Right lobe of liver (tissue), 6 donors: ENCODE data around the gene SCUBE3. TPM values are rescaled to one million over a fixed set of nuclear protein-coding genes. Genes with fewer than 3 reads are reported as not detected.
A peak's percentile ranks its signal among the peaks of the same experiment; 100 is the strongest.

Experiments used
- ATAC-seq, 4 donors: fragments of 200-7000 bp; cut with Tn5 transposase; one replicate each; pipeline ENCODE4 v1.9.1; 2020; ENCODE audit warnings: mild to moderate bottlenecking in 4 of 4, moderate library complexity in 4 of 4
- DNase-seq, 3 donors: peaks; one replicate each; pipeline ENCODE4 v3.0.0-alpha.2; 2020
- H3K27ac ChIP-seq, 3 donors: fragments of 200-600 bp; one replicate each; pipeline ENCODE4 v1.8.0; 2022
- H3K27me3 ChIP-seq, 2 donors: fragments of 200-600 bp; one replicate each; pipeline ENCODE4 v1.8.0; 2022
- H3K36me3 ChIP-seq, 4 donors: fragments of 200-600 bp; sonication (generic) in 1 of 4; one replicate each; pipeline versions ENCODE4 v1.5.1 to v1.8.0; 2017 to 2022; ENCODE audit warnings: control low read depth in 1 of 4
- H3K4me1 ChIP-seq, 4 donors: fragments of 200-600 bp; sonication (generic) in 1 of 4; one replicate each; pipeline versions ENCODE4 v1.5.1 to v1.8.0; 2017 to 2022; ENCODE audit warnings: control low read depth in 1 of 4
- H3K4me3 ChIP-seq, 3 donors: fragments of 200-600 bp; one replicate each; pipeline ENCODE4 v1.8.0; 2022
- H3K9me3 ChIP-seq, 4 donors: fragments of 200-600 bp; sonication (generic) in 1 of 4; one replicate each; pipeline versions ENCODE4 v1.5.1 to v1.8.0; 2017 to 2022; ENCODE audit warnings: control low read depth in 1 of 4
- POLR2A ChIP-seq: fragments of 450-650 bp; IDR thresholded peaks from one replicate; pipeline ENCODE4 v1.6.1; 2017; ENCODE audit warnings: antibody characterized with exemption, mild to moderate bottlenecking
- WGBS: methylation state at CpG from one replicate; pipeline ENCODE4 v1.1.6; 2018; ENCODE audit warnings: low coverage, low lambda C conversion rate; ENCODE audit not compliant: insufficient coverage; ENCODE audit errors: missing lambda C conversion rate; 5-methylcytosine and 5-hydroxymethylcytosine counted together
- intact Hi-C, 2 donors: fragments of 100-400 bp; cut with DNase I; formaldehyde crosslinking; loops; one replicate each; pipeline versions ENCODE4 v1.11.2 to v1.14.1; 2022
- long read RNA-seq: library from polyadenylated mRNA; unstranded; transcript quantifications from one replicate; pipeline ENCODE4 v2.0.0, GENCODE V29; 2019
- total RNA-seq, 6 experiments: library from RNA; depleted of rRNA in 2 of 6; stranded (reverse); fragments of >200 nt in 2 of 6; fragmentation: NEBNext Ultra II Directional in 3 of 6; extraction: Animal tissue kit (Norgen Biotek cat#: 25700) in 3 of 6; gene quantifications; one replicate each; pipeline versions ENCODE4 v1.1.0 to v1.2.4, GENCODE V29; 2016 to 2023
- TF ChIP-seq, protein P1 (sequence below), 4 donors: fragments of 200-600 bp in 3 of 4; fragments of 450-650 bp in 1 of 4; IDR thresholded peaks; one replicate each; pipeline versions ENCODE4 v1.5.1 to v1.8.0; 2016 to 2022; ENCODE audit warnings: antibody characterized with exemption in 4 of 4, mild to moderate bottlenecking in 2 of 4
- donor health status: DM: no; HTN: yes; CAD: no.
- donor health status: DM: no; HTN: no; CAD: no.
- donor health status: DM: no; HTN: no; CAD: no.
- donor health status: DM: no; HTN: yes; CAD: no.
- donor health status: DM: no; HTN: yes; CAD: no.

SCUBE3 gene
- under 1 TPM in 4 of 6 experiments, not detected in 2; 0.05 to 0.11 (median 0.07) TPM for total RNA-seq
- long read RNA-seq, partial matches to known transcripts, result 0 of 1 reads
- long read RNA-seq, other reads (novel, unspliced or antisense), result 1 of 1 reads

DNA sequence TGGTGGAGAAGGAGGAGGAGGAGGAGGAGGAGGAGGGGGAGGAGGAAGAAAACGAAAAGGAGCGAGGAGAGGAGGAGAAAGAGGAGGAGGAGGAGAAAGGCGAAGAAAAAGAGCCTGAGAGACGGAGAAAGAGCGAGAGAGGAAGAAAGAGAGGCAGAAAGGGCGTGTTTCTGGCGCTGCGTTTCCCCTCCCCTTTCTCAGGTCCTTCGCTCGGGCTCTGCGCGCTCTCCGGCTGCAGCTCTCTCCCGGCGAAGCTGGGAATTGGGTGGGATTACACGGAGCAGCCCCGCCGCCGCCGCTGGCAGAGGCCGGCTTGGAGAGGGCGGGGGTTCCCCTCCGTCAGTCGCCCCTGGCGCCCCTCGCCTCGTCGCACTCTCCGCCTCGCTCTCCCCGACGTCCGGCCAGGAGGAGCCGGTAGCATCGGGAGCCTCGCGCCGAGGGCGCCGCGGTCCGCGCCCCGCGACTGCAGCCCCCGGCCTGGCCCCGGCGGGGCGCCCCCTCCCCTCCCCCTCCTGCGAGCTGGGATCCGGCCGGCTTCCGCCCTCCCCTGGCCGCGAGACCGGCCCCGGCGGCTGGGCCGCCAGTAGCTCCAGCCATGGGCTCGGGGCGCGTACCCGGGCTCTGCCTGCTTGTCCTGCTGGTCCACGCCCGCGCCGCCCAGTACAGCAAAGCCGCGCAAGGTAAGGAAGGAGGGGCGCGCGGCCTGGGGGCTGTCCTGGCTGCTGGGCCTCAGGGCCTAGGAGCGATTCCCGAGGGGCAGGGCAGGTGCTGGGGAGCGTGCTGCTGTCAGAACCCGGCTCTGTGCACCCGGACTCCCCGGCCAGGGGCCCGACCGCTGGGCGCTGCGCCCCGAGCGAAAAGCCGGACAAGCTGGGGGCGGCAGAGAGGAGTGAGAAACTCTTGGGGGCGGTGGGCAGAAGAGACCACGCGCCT, at the start of gene SCUBE3:
SCUBE3 (plus strand) TSS at position 133 of the 933 bp plus-strand sequence; CDS start at position 596, 463 bp downstream.
- intact Hi-C loops, result no loop called here
- no peak within 1 kb of the TSS for H3K27ac ChIP-seq
- H3K9me3 ChIP-seq, result no peaks in the 10 kb centered on the region
- no peak for TF ChIP-seq POLR2A
- TF ChIP-seq, protein P1, sequence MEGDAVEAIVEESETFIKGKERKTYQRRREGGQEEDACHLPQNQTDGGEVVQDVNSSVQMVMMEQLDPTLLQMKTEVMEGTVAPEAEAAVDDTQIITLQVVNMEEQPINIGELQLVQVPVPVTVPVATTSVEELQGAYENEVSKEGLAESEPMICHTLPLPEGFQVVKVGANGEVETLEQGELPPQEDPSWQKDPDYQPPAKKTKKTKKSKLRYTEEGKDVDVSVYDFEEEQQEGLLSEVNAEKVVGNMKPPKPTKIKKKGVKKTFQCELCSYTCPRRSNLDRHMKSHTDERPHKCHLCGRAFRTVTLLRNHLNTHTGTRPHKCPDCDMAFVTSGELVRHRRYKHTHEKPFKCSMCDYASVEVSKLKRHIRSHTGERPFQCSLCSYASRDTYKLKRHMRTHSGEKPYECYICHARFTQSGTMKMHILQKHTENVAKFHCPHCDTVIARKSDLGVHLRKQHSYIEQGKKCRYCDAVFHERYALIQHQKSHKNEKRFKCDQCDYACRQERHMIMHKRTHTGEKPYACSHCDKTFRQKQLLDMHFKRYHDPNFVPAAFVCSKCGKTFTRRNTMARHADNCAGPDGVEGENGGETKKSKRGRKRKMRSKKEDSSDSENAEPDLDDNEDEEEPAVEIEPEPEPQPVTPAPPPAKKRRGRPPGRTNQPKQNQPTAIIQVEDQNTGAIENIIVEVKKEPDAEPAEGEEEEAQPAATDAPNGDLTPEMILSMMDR (IDR thresholded peaks at IDR 0.05), result no peak
- DNase-seq (peak in 1 of 3 donors; percentile 24), ATAC-seq (peak; percentile 44 to 56 (median 52))
- peaks cover 0 to 13% (median 0%) of the 10 kb centered on the region in 4 donors for H3K4me1 ChIP-seq
- WGBS, result 7% methylated on average over 26 of the region's 89 CpGs
- no peaks in the 10 kb centered on the region for H3K36me3 ChIP-seq
- peaks cover 0 to 4% of the 10 kb centered on the region in 2 donors for H3K27me3 ChIP-seq
- H3K4me3 ChIP-seq, result peak within 1 kb of the TSS; percentile 37 to 41 (median 37)

DNA sequence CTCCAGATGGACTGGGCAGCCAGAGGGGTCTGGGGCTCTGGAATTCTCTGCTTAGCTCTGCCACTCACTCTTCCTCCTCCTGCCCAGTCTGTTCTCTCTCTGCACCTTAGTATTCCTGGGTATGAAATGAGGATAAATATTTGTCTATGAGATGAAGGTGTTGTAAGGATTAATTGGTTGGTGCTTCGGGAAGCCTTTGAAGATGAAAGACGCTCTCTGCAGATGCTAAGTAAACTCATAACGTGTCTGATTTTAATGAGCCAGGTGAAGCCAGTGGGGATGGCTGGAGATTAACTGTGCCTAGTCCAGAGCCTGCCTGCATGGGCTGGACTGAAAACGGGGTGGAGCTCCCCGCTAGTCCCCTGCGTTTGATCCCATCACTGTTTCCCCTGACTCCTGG, 49.5 kb upstream of the SCUBE3 start:
- no peaks in the 10 kb centered on the region for H3K27me3 ChIP-seq
- no peak for DNase-seq
- H3K4me1 ChIP-seq, result peaks cover 0 to 46% (median 27%) of the 10 kb centered on the region in 4 donors
- intact Hi-C loops, result no loop called here
- H3K4me3 ChIP-seq, result no peak overlapping the region
- no peaks in the 10 kb centered on the region for H3K36me3 ChIP-seq
- no peaks in the 10 kb centered on the region for H3K9me3 ChIP-seq
- ATAC-seq, result no peak
- TF ChIP-seq, protein P1 (IDR thresholded peaks at IDR 0.05), result no peak
- TF ChIP-seq POLR2A, result no peak
- H3K27ac ChIP-seq, result peak overlapping the region in 2 of 3 donors; percentile 86 to 87
- 54% methylated on average over 4 of the region's 6 CpGs for WGBS

DNA sequence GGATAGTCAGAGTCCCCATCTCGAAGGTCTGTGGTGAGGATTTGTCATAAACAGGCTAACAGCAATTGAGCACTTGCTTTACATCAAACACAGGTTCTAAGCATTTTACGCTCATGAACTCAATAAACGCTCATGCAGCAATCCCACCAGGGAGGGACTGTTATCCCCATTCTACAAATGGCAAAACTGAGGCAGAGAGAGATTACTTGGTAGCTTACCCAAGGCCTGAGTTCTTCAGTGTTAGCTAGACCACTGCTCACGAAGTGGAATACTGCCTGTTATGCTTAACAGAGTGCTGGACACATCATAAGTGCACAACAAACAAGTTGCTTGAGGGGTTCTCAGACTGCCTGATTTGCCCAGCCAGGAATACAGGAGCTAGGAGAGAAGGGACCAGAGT, 48.9 kb upstream of the SCUBE3 start:
- Histone ChIP-seq H3K36me3 (no peaks in the 10 kb centered on the region), H3K4me1 (peaks cover 0 to 46% (median 27%) of the 10 kb centered on the region in 4 donors), H3K9me3 (no peaks in the 10 kb centered on the region), H3K4me3 (no peak overlapping the region), H3K27me3 (no peaks in the 10 kb centered on the region), H3K27ac (peak overlapping the region; percentile 86 to 89 (median 87))
- 84% methylated on average over 4 of the region's 4 CpGs for WGBS
- ATAC-seq (no peak), DNase-seq (no peak)
- intact Hi-C loops, result no loop called here
- TF ChIP-seq, protein P1 (IDR thresholded peaks at IDR 0.05), result no peak
- no peak for TF ChIP-seq POLR2A

DNA sequence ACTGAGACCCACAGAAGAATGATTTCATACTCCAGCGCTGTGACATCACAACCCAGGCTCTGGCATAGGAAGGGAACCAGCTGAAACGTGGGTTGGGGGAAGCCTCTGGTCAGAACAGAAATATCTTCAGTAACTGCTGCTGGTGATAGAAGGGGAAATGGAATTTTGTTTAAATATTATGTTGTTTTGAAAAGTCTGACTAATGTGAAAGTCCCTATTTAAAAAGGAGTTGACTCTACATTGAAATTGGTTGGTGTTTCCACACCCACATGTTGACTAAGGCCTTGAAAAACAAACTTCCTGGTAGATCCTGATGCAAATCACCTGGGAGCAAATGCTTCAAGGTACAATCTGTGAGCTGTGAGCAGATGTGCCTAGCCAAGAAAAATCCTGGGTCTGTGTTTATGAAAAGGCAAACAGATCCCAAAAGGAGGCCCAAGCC, 48.1 kb upstream of the SCUBE3 start:
- WGBS, result 0% methylated on average over 1 of the region's 2 CpGs
- TF ChIP-seq, protein P1 (IDR thresholded peaks at IDR 0.05), result no peak
- peak; percentile 49 for TF ChIP-seq POLR2A
- Histone ChIP-seq H3K4me3 (no peak overlapping the region), H3K27me3 (no peaks in the 10 kb centered on the region), H3K36me3 (no peaks in the 10 kb centered on the region), H3K4me1 (peaks cover 0 to 46% (median 27%) of the 10 kb centered on the region in 4 donors), H3K27ac (peak overlapping the region; percentile 87 to 92 (median 89)), H3K9me3 (no peaks in the 10 kb centered on the region)
- DNase-seq, result peak in 1 of 3 donors; percentile 71
- peak; percentile 77 to 80 (median 78) for ATAC-seq
- intact Hi-C loops, result no loop called here
